ENCODE measurements around the gene EEF2KMT. TPM values are rescaled to one million over a fixed set of nuclear protein-coding genes. Genes with fewer than 3 reads are reported as not detected.

The EEF2KMT gene
- total RNA-seq, 4 donors from 2014 or later: 5.9 to 16.0 (median 9.1) TPM

- no peak overlapping the region for H3K4me3 ChIP-seq
- TF ChIP-seq POLR2AphosphoS5 (IDR thresholded peaks at IDR 0.05) (no peak), EP300 (IDR thresholded peaks at IDR 0.05) (no peak), CTCF (IDR thresholded peaks at IDR 0.05) (no peak), POLR2A (IDR thresholded peaks at IDR 0.05) (no peak)
- whole genome bisulfite sequencing, 2 donors (ENCODE audit: low coverage in 1 of 2): 10% methylated on average over 2 of the region's 7 CpGs; no CpG with 5 or more reads in 1 of the 2 donors
- ATAC-seq: no peak
- no peaks in the 10 kb centered on the region for H3K36me3 ChIP-seq
- no peak overlapping the region for H3K27ac ChIP-seq
- H3K9me3 ChIP-seq: no peaks in the 10 kb centered on the region
- H3K27me3 ChIP-seq: peaks cover 14% of the 10 kb centered on the region
- no peaks in the 10 kb centered on the region for H3K4me1 ChIP-seq
Observed at GRCh38 chr16:5058476-5058875, 39.1 kb downstream of the EEF2KMT start.

GRCh38 chr16:5056352-5056751 lies 41.2 kb downstream of the EEF2KMT start:
- H3K36me3 ChIP-seq: no peaks in the 10 kb centered on the region
- 40% methylated on average over 1 of the region's 11 CpGs; no CpG with 5 or more reads in 1 of the 2 donors for whole genome bisulfite sequencing, 2 donors (ENCODE audit: low coverage in 1 of 2)
- ATAC-seq: no peak
- H3K4me3 ChIP-seq: no peak overlapping the region
- no peaks in the 10 kb centered on the region for H3K9me3 ChIP-seq
- no peaks in the 10 kb centered on the region for H3K4me1 ChIP-seq
- TF ChIP-seq EP300 (IDR thresholded peaks at IDR 0.05) (no peak), POLR2A (IDR thresholded peaks at IDR 0.05) (no peak), POLR2AphosphoS5 (IDR thresholded peaks at IDR 0.05) (no peak), CTCF (IDR thresholded peaks at IDR 0.05) (no peak)
- H3K27ac ChIP-seq: no peak overlapping the region
- peaks cover 14% of the 10 kb centered on the region for H3K27me3 ChIP-seq

- H3K36me3 ChIP-seq: no peaks in the 10 kb centered on the region
- H3K4me1 ChIP-seq: no peaks in the 10 kb centered on the region
- H3K4me3 ChIP-seq: no peak overlapping the region
- TF ChIP-seq CTCF (IDR thresholded peaks at IDR 0.05) (no peak), EP300 (IDR thresholded peaks at IDR 0.05) (no peak), POLR2A (IDR thresholded peaks at IDR 0.05) (no peak), POLR2AphosphoS5 (IDR thresholded peaks at IDR 0.05) (no peak)
- H3K27ac ChIP-seq: no peak overlapping the region
- WGBS, 2 donors (ENCODE audit: low coverage in 1 of 2): 80 to 90% methylated on average over 2 to 4 of the region's 16 CpGs
- no peak for ATAC-seq
- H3K9me3 ChIP-seq: no peaks in the 10 kb centered on the region
- peaks cover 9% of the 10 kb centered on the region for H3K27me3 ChIP-seq
Observed at GRCh38 chr16:5054876-5055865, 42.4 kb downstream of the EEF2KMT start.

- Histone ChIP-seq H3K4me3 (no peak overlapping the region), H3K27me3 (peaks cover 7% of the 10 kb centered on the region), H3K4me1 (no peaks in the 10 kb centered on the region), H3K27ac (no peak overlapping the region), H3K36me3 (peaks cover 0 to 30% of the 10 kb centered on the region in 2 donors), H3K9me3 (no peaks in the 10 kb centered on the region)
- TF ChIP-seq POLR2A (IDR thresholded peaks at IDR 0.05) (no peak), POLR2AphosphoS5 (IDR thresholded peaks at IDR 0.05) (no peak), EP300 (IDR thresholded peaks at IDR 0.05) (no peak), CTCF (IDR thresholded peaks at IDR 0.05) (no peak)
- WGBS, 2 donors (ENCODE audit: low coverage in 1 of 2): 81 to 84% methylated on average over 2 of the region's 2 CpGs
- ATAC-seq: no peak
Observed at GRCh38 chr16:5046914-5047313, 50.7 kb downstream of the EEF2KMT start.
